Neuronal stem cell (in vitro differentiated cells): ENCODE results near the gene EMP1.

Source experiments
- DNase-seq: peaks from one replicate; pipeline ENCODE4 v3.0.0-alpha.2; 2013; ENCODE audit warnings: low spot score
- H2AFZ ChIP-seq: one replicate; pipeline ENCODE4 v1.6.1; 2013; ENCODE audit warnings: mild to moderate bottlenecking, low read length, inconsistent platforms
- H2AK5ac ChIP-seq: 2 replicates; pipeline ENCODE4 v1.6.1; 2013; ENCODE audit warnings: low read depth, mild to moderate bottlenecking, inconsistent platforms, low read length, moderate library complexity, mixed read lengths
- H2BK120ac ChIP-seq: 2 replicates; pipeline ENCODE4 v1.6.1; 2013; ENCODE audit warnings: low read depth, mild to moderate bottlenecking, inconsistent platforms, low read length, moderate library complexity, mixed read lengths
- H2BK12ac ChIP-seq: one replicate; pipeline ENCODE4 v1.6.1; 2013; ENCODE audit warnings: low read length, inconsistent platforms
- H2BK15ac ChIP-seq: 2 replicates; pipeline ENCODE4 v1.6.1; 2013; ENCODE audit warnings: mild to moderate bottlenecking, low read length, inconsistent platforms, mixed read lengths
- H2BK5ac ChIP-seq: one replicate; pipeline ENCODE4 v1.6.1; 2013; ENCODE audit warnings: inconsistent platforms, mild to moderate bottlenecking, low read length, moderate library complexity
- H3K14ac ChIP-seq: one replicate; pipeline ENCODE4 v1.6.1; 2013; ENCODE audit warnings: low read length, inconsistent platforms
- H3K18ac ChIP-seq: 2 replicates; pipeline ENCODE4 v1.6.1; 2013; ENCODE audit warnings: low read length, inconsistent platforms
- H3K23ac ChIP-seq: 2 replicates; pipeline ENCODE4 v1.6.1; 2013; ENCODE audit warnings: low read depth, mild to moderate bottlenecking, mixed read lengths, low read length, inconsistent platforms; ENCODE audit not compliant: poor library complexity
- H3K27ac ChIP-seq: replicated peaks from 3 replicates; pipeline ENCODE4 v1.5.1; 2013; ENCODE audit warnings: low read length, inconsistent platforms
- H3K27me3 ChIP-seq, 3 experiments: 2 replicates each; pipeline ENCODE4 v1.6.1; 2013; ENCODE audit warnings: low read length in 3 of 3, mild to moderate bottlenecking in 2 of 3, inconsistent platforms in 1 of 3, low read depth in 1 of 3, mixed read lengths in 1 of 3, moderate library complexity in 1 of 3; ENCODE audit not compliant: control insufficient read depth in 3 of 3, insufficient read depth in 3 of 3
- H3K36me3 ChIP-seq, 2 donors: replicated peaks in 1 of 2; 2 replicates each; pipeline ENCODE4 v1.6.1; 2013; ENCODE audit warnings: low read length in 2 of 2; ENCODE audit not compliant: control insufficient read depth in 2 of 2, insufficient read depth in 2 of 2
- H3K4ac ChIP-seq: 2 replicates; pipeline ENCODE4 v1.6.1; 2013; ENCODE audit warnings: inconsistent platforms, mild to moderate bottlenecking, low read length, moderate library complexity
- H3K4me1 ChIP-seq, 2 donors: 1 replicate in 1 of 2; 2 replicates in 1 of 2; pipeline ENCODE4 v1.6.1; 2013; ENCODE audit warnings: low read length in 2 of 2, low read depth in 1 of 2; ENCODE audit not compliant: control insufficient read depth in 2 of 2, insufficient read depth in 1 of 2
- H3K4me2 ChIP-seq: one replicate; pipeline ENCODE4 v1.6.1; 2013; ENCODE audit warnings: mild to moderate bottlenecking, low read length, inconsistent platforms; ENCODE audit not compliant: insufficient read depth, poor library complexity, severe bottlenecking
- H3K4me3 ChIP-seq, 2 donors: 2 replicates each; pipeline ENCODE4 v1.5.1; 2013; ENCODE audit warnings: low read length in 2 of 2, mild to moderate bottlenecking in 2 of 2, inconsistent platforms in 1 of 2, moderate library complexity in 1 of 2
- H3K79me1 ChIP-seq: one replicate; pipeline ENCODE4 v1.6.1; 2013; ENCODE audit warnings: low read depth, mild to moderate bottlenecking, inconsistent platforms, low read length, moderate library complexity
- H3K9ac ChIP-seq: one replicate; pipeline ENCODE4 v1.6.1; 2013; ENCODE audit warnings: mild to moderate bottlenecking, low read depth, low read length, inconsistent platforms; ENCODE audit not compliant: poor library complexity
- H3K9me3 ChIP-seq, 2 donors: replicated peaks in 1 of 2; 2 replicates each; pipeline versions ENCODE3 to v1.6.1; 2013; ENCODE audit warnings: low read length in 2 of 2, mild to moderate bottlenecking in 2 of 2, inconsistent platforms in 1 of 2, low read depth in 1 of 2, mixed read lengths in 1 of 2, moderate library complexity in 1 of 2; ENCODE audit not compliant: control insufficient read depth in 2 of 2, insufficient read depth in 1 of 2
- H4K8ac ChIP-seq: one replicate; pipeline ENCODE4 v1.6.1; 2013; ENCODE audit warnings: low read depth, mild to moderate bottlenecking, inconsistent platforms, low read length, moderate library complexity
- H4K91ac ChIP-seq: one replicate; pipeline ENCODE4 v1.6.1; 2013; ENCODE audit warnings: low read length, low read depth, mild to moderate bottlenecking, inconsistent platforms; ENCODE audit not compliant: poor library complexity
- whole genome bisulfite sequencing, 2 donors: extraction: QIAGEN DNeasy Blood & Tissue Kit; methylation state at CpG; one replicate each; pipeline ENCODE4 v1.1.7; 2013; ENCODE audit warnings: missing lambda C conversion rate in 2 of 2, mixed read lengths in 1 of 2; ENCODE audit not compliant: insufficient read length in 2 of 2, insufficient replicate concordance in 1 of 2; ENCODE audit errors: extremely low coverage in 2 of 2; 5-methylcytosine and 5-hydroxymethylcytosine counted together

EMP1 gene

GRCh38 chr12:13252024-13252423, 55.5 kb downstream of the EMP1 start:
- Histone ChIP-seq H3K4ac (no peak overlapping the region), H3K79me1 (no peaks in the 10 kb centered on the region), H4K8ac (no peak overlapping the region), H2BK5ac (no peak overlapping the region), H3K27me3 (no peaks in the 10 kb centered on the region), H3K9ac (no peak overlapping the region), H2AK5ac (no peak overlapping the region), H3K18ac (no peak overlapping the region), H3K27ac (no peak overlapping the region), H2BK15ac (no peak overlapping the region), H3K4me2 (no peak overlapping the region), H3K23ac (no peak overlapping the region), H2BK120ac (no peak overlapping the region), H2BK12ac (no peak overlapping the region), H4K91ac (no peak overlapping the region), H3K36me3 (no peaks in the 10 kb centered on the region), H3K4me3 (no peak overlapping the region), H3K4me1 (peaks cover 5 to 11% of the 10 kb centered on the region in 2 donors), H2AFZ (no peak overlapping the region), H3K9me3 (peaks cover 0 to 3% of the 10 kb centered on the region in 2 donors), H3K14ac (no peak overlapping the region)
- no peak for DNase-seq

- Histone ChIP-seq H3K9me3 (peaks cover 0 to 3% of the 10 kb centered on the region in 2 donors), H3K4ac (no peak overlapping the region), H2AFZ (no peak overlapping the region), H3K4me3 (no peak overlapping the region), H3K23ac (no peak overlapping the region), H3K18ac (no peak overlapping the region), H4K8ac (no peak overlapping the region), H2BK120ac (no peak overlapping the region), H3K27ac (no peak overlapping the region), H2BK15ac (no peak overlapping the region), H2AK5ac (no peak overlapping the region), H2BK12ac (no peak overlapping the region), H3K27me3 (no peaks in the 10 kb centered on the region), H2BK5ac (no peak overlapping the region), H3K14ac (no peak overlapping the region), H3K9ac (no peak overlapping the region), H3K79me1 (no peaks in the 10 kb centered on the region), H3K36me3 (no peaks in the 10 kb centered on the region), H3K4me2 (no peak overlapping the region), H4K91ac (no peak overlapping the region), H3K4me1 (peaks cover 6 to 12% of the 10 kb centered on the region in 2 donors)
- WGBS, 2 donors, result no CpG with 5 or more reads among the region's 3 CpGs
- no peak for DNase-seq
Measured at GRCh38 chr12:13252616-13253015, 56.1 kb downstream of the EMP1 start.

- peaks cover 0 to 3% of the 10 kb centered on the region in 2 donors for H3K9me3 ChIP-seq
- no peak overlapping the region for H2BK5ac ChIP-seq
- no peak overlapping the region for H3K9ac ChIP-seq
- H3K18ac ChIP-seq, result no peak overlapping the region
- H3K4me3 ChIP-seq, result no peak overlapping the region
- peak overlapping the region; percentile 42 for H2AFZ ChIP-seq
- no peaks in the 10 kb centered on the region for H3K36me3 ChIP-seq
- no peak overlapping the region for H3K14ac ChIP-seq
- no peak overlapping the region for H2AK5ac ChIP-seq
- no peak overlapping the region for H3K27ac ChIP-seq
- no peaks in the 10 kb centered on the region for H3K27me3 ChIP-seq
- H2BK15ac ChIP-seq, result no peak overlapping the region
- H4K91ac ChIP-seq, result no peak overlapping the region
- no peak overlapping the region for H2BK12ac ChIP-seq
- H3K4ac ChIP-seq, result no peak overlapping the region
- DNase-seq, result no peak
- H4K8ac ChIP-seq, result no peak overlapping the region
- no CpG with 5 or more reads among the region's 7 CpGs for WGBS, 2 donors
- no peak overlapping the region for H3K4me2 ChIP-seq
- no peak overlapping the region for H2BK120ac ChIP-seq
- no peak overlapping the region for H3K23ac ChIP-seq
- peaks cover 7 to 17% of the 10 kb centered on the region in 2 donors for H3K4me1 ChIP-seq
- H3K79me1 ChIP-seq, result no peaks in the 10 kb centered on the region
Measured at GRCh38 chr12:13253966-13254760, 57.6 kb downstream of the EMP1 start.

DNA sequence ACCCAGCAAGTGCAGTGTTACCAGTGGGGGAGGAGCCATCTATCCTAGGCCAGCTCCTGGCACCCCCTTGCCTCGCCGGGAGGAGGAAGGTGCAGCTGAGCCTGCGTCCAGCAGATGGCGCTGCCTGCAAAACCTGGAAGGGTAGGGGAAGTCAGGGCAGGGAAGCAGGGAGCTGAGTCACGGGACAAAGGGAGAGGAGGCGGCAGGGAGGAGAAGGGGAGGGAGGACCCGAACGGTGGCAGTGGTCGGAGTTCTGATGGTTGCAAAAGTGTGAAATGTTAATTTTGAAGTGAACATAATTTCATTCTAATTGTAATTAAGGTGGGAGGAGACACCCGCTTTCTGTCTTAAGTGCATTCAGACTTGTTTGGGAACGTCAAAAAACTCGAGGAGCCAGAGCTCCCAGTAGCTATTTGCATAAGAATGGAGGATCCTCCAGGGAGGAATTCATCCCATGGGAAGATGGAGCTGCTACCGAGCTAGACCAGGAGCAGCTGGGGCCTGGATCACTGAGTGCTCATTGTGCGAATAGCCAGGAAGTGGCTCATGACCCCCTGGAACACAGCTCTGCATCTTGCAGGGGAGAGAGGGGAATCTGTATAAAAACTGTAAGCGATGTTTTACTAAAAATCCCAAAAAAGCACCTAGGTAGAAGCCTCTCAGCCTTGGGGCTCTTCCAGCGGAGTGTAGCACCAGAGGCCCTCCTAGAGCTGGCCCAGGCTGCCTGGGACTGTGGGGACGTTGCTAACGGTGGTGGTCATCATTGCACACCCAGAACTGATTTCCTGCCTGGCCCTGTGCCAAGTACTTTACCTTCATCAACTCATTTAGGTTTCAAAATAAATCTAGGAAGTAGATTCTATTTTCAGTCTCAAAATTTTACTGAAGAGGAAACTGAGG, 59.5 kb downstream of the EMP1 start:
- no peak overlapping the region for H4K8ac ChIP-seq
- H2BK120ac ChIP-seq, result no peak overlapping the region
- no peak overlapping the region for H4K91ac ChIP-seq
- H3K9me3 ChIP-seq, result peaks cover 0 to 3% of the 10 kb centered on the region in 2 donors
- peak; percentile 93 for DNase-seq
- no peak overlapping the region for H3K14ac ChIP-seq
- H3K23ac ChIP-seq, result no peak overlapping the region
- peak overlapping the region; percentile 42 for H3K27ac ChIP-seq
- peak overlapping the region; percentile 87 for H2BK12ac ChIP-seq
- H3K79me1 ChIP-seq, result no peaks in the 10 kb centered on the region
- H3K4me1 ChIP-seq, result peaks cover 7 to 15% of the 10 kb centered on the region in 2 donors
- H3K4me2 ChIP-seq, result no peak overlapping the region
- no peak overlapping the region for H3K4ac ChIP-seq
- peak overlapping the region; percentile 85 for H2AFZ ChIP-seq
- no peaks in the 10 kb centered on the region for H3K27me3 ChIP-seq
- H3K9ac ChIP-seq, result no peak overlapping the region
- peak overlapping the region; percentile 95 for H2BK15ac ChIP-seq
- peak overlapping the region; percentile 62 for H2BK5ac ChIP-seq
- H3K18ac ChIP-seq, result peak overlapping the region; percentile 94
- H3K4me3 ChIP-seq, result peak overlapping the region in 1 of 2 donors; percentile 47
- no CpG with 5 or more reads among the region's 18 CpGs for WGBS, 2 donors
- peak overlapping the region; percentile 72 for H2AK5ac ChIP-seq
- no peaks in the 10 kb centered on the region for H3K36me3 ChIP-seq
